HCT116 (cell line): ENCODE measurements around the gene DNMT1.

ENCODE experiments used
- CTCF ChIP-seq, 3 experiments: fragments of 200-600 bp in 1 of 3; sonication (generic) in 1 of 3; IDR thresholded peaks in 2 of 3; conservative IDR thresholded peaks in 1 of 3; 2 replicates each; pipeline ENCODE4 v1.5.1; 2012 to 2017; ENCODE audit warnings: low read depth in 2 of 3, low read length in 2 of 3, antibody characterized with exemption in 1 of 3, borderline replicate concordance in 1 of 3, control low read depth in 1 of 3, mild to moderate bottlenecking in 1 of 3, mixed read lengths in 1 of 3, mixed run types in 1 of 3, moderate library complexity in 1 of 3; ENCODE audit not compliant: insufficient read depth in 1 of 3
- EGR1 ChIP-seq: IDR thresholded peaks from 2 replicates; pipeline ENCODE4 v1.6.1; 2012; ENCODE audit warnings: low read depth
- EZH2 ChIP-seq: fragments of 200-600 bp; sonication (generic); IDR thresholded peaks from 2 replicates; pipeline ENCODE4 v1.6.1; 2017; ENCODE audit warnings: antibody characterized with exemption, mixed run types
- EZH2phosphoT487 ChIP-seq: fragments of 200-600 bp; IDR thresholded peaks from 2 replicates; pipeline ENCODE4 v1.6.1; 2018; ENCODE audit warnings: antibody characterized with exemption, borderline replicate concordance
- JUND ChIP-seq: IDR thresholded peaks from 2 replicates; pipeline ENCODE4 v1.6.1; 2012
- POLR2A ChIP-seq: IDR thresholded peaks from 2 replicates; pipeline ENCODE4 v1.7.0; 2011; ENCODE audit warnings: borderline replicate concordance; ENCODE audit not compliant: insufficient read depth, insufficient read length; ENCODE audit errors: extremely low read depth
- POLR2AphosphoS5 ChIP-seq: IDR thresholded peaks from 2 replicates; pipeline ENCODE4 v1.6.1; 2011; ENCODE audit warnings: mild to moderate bottlenecking, low read depth, low read length, moderate library complexity
- RAD21 ChIP-seq: IDR thresholded peaks from 2 replicates; pipeline ENCODE4 v1.6.1; 2012; ENCODE audit warnings: low read depth, mild to moderate bottlenecking
- SIN3A ChIP-seq: IDR thresholded peaks from 2 replicates; pipeline ENCODE4 v1.6.1; 2012; ENCODE audit warnings: low read depth
- ZNF274 ChIP-seq: fragments of 200-500 bp; sonication (Bioruptor generic); IDR thresholded peaks from 2 replicates; pipeline ENCODE4 v1.6.1; 2014; ENCODE audit warnings: mild to moderate bottlenecking, low read depth, low read length, inconsistent platforms
- TF ChIP-seq, protein P1 (sequence below): IDR thresholded peaks from 2 replicates; pipeline ENCODE4 v1.6.1; 2012

- TF ChIP-seq, protein P1, sequence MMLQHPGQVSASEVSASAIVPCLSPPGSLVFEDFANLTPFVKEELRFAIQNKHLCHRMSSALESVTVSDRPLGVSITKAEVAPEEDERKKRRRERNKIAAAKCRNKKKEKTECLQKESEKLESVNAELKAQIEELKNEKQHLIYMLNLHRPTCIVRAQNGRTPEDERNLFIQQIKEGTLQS: no peak
- no peak for TF ChIP-seq POLR2A
- no peak for TF ChIP-seq JUND
- TF ChIP-seq CTCF (IDR thresholded peaks at IDR 0.05 in 2 of 3, conservative IDR thresholded peaks at IDR 0.05 in 1 of 3; ENCODE audit: borderline replicate concordance in 1 of 3, insufficient read depth in 1 of 3, low read depth in 2 of 3, low read length in 2 of 3): no peak
- no peak for TF ChIP-seq RAD21
- TF ChIP-seq ZNF274: no peak
- TF ChIP-seq EZH2phosphoT487: no peak
- no peak for TF ChIP-seq POLR2AphosphoS5
- TF ChIP-seq SIN3A: no peak
- no peak for TF ChIP-seq EZH2
- TF ChIP-seq EGR1: no peak
Observed at GRCh38 chr19:10142701-10143375, 51.9 kb downstream of the DNMT1 start.
